HL-60 (cell line): Measurements from ENCODE around the gene ASAP3.

Experiments used
- DNase-seq, 2 experiments: peaks; one replicate each; pipeline ENCODE4 v3.0.0-alpha.2; 2010 to 2020; ENCODE audit warnings: low read depth in 1 of 2, low spot score in 1 of 2
- H3K27ac ChIP-seq: fragments of 250-450 bp; sonication (Bioruptor Pico); replicated peaks from 2 replicates; pipeline ENCODE4 v1.5.1; 2020; ENCODE audit warnings: mild to moderate bottlenecking, moderate library complexity
- H3K27me3 ChIP-seq: fragments of 250-450 bp; sonication (Bioruptor Pico); 2 replicates; pipeline ENCODE4 v1.5.1; 2021; ENCODE audit warnings: mild to moderate bottlenecking, moderate library complexity; ENCODE audit not compliant: insufficient read depth, poor library complexity, severe bottlenecking
- H3K4me3 ChIP-seq: replicated peaks from 2 replicates; pipeline ENCODE4 v1.5.1; 2011; ENCODE audit warnings: mild to moderate bottlenecking, control low read depth, low read length; ENCODE audit not compliant: insufficient read depth
- CTCF ChIP-seq: IDR thresholded peaks from one replicate; pipeline ENCODE4 v1.5.1; 2011; ENCODE audit warnings: low read length, control low read depth, inconsistent platforms; ENCODE audit not compliant: insufficient read depth
- GABPA ChIP-seq: IDR thresholded peaks from 2 replicates; pipeline ENCODE4 v1.6.1; 2012; ENCODE audit warnings: low read depth
- POLR2AphosphoS5 ChIP-seq: IDR thresholded peaks from 2 replicates; pipeline ENCODE4 v1.6.1; 2012; ENCODE audit warnings: low read depth
- REST ChIP-seq: IDR thresholded peaks from 2 replicates; pipeline ENCODE4 v1.6.1; 2012; ENCODE audit warnings: low read depth; ENCODE audit not compliant: insufficient replicate concordance
- SPI1 ChIP-seq: IDR thresholded peaks from 2 replicates; pipeline ENCODE4 v1.6.1; 2012; ENCODE audit warnings: low read depth, mild to moderate bottlenecking, borderline replicate concordance

Gene ASAP3

GRCh38 chr1:23436520-23437354 is 47.2 kb downstream of the ASAP3 start:
- Histone ChIP-seq H3K27me3 (no peaks in the 10 kb centered on the region), H3K4me3 (no peak overlapping the region)

GRCh38 chr1:23434260-23434775 is 49.7 kb downstream of the ASAP3 start:
- no peak for DNase-seq
- H3K27ac ChIP-seq, result no peak overlapping the region
- TF ChIP-seq CTCF, result no peak
- TF ChIP-seq POLR2AphosphoS5, result no peak
- no peak for TF ChIP-seq REST
- no peak for TF ChIP-seq GABPA
- no peak for TF ChIP-seq SPI1
- H3K27me3 ChIP-seq, result no peaks in the 10 kb centered on the region
- H3K4me3 ChIP-seq, result no peak overlapping the region

More at GRCh38 chr1:23436520-23437354, 47.2 kb downstream of the ASAP3 start:
- H3K27ac ChIP-seq, result no peak overlapping the region
- no peak for TF ChIP-seq REST
- TF ChIP-seq SPI1, result no peak
- TF ChIP-seq POLR2AphosphoS5, result no peak
- no peak for TF ChIP-seq GABPA
- TF ChIP-seq CTCF, result no peak
- DNase-seq, result no peak

- no peak for TF ChIP-seq CTCF
- TF ChIP-seq SPI1, result no peak
- no peak for TF ChIP-seq REST
- Histone ChIP-seq H3K27me3 (no peaks in the 10 kb centered on the region), H3K27ac (no peak overlapping the region), H3K4me3 (no peak overlapping the region)
- no peak for DNase-seq
Measured at GRCh38 chr1:23433122-23433521, 50.9 kb downstream of the ASAP3 start.
